ENCODE data around the gene TEC.

The TEC gene

DNA sequence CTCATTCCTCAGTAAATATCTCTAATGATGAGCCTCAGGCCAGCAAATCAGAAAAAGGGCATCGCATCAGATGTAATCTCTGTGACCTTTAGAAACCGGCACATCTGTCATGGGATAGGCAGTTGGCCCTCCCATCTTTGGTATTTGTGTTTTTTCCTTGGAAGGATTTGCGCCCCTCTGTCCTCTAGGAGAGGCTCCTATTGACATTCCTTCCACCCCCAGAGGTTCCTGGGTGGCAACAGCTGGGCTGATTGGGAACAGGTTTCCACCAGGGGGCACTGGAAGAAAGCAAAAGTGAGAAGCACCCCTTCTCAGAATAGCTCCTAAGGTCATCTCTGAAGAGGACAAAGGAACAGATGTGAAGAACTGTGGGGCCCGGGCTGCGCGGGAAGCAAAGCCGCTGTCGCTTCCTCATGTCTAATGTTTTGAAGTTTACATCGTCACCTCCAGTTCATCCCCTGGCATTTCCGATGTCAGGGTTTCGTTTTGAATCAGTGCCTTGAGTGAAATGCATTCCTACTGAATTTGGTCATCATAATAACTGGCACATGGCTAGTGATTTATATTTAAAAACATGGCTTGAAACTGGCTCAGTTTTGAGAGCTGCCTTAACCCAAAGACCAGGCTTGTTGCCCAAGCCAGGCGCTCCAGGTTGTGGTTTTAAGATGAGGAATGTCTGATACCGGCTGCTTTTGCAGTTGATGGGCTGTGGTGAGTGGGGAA lies 141.8 kb downstream of the TEC start:
- TF ChIP-seq, protein P1, sequence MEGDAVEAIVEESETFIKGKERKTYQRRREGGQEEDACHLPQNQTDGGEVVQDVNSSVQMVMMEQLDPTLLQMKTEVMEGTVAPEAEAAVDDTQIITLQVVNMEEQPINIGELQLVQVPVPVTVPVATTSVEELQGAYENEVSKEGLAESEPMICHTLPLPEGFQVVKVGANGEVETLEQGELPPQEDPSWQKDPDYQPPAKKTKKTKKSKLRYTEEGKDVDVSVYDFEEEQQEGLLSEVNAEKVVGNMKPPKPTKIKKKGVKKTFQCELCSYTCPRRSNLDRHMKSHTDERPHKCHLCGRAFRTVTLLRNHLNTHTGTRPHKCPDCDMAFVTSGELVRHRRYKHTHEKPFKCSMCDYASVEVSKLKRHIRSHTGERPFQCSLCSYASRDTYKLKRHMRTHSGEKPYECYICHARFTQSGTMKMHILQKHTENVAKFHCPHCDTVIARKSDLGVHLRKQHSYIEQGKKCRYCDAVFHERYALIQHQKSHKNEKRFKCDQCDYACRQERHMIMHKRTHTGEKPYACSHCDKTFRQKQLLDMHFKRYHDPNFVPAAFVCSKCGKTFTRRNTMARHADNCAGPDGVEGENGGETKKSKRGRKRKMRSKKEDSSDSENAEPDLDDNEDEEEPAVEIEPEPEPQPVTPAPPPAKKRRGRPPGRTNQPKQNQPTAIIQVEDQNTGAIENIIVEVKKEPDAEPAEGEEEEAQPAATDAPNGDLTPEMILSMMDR (IDR thresholded peaks at IDR 0.05; ENCODE audit: low read length, missing control alignments): peak; percentile 62
- H3K4me3 ChIP-seq (replicated peaks; ENCODE audit: low read depth, low read length): peak overlapping the region; percentile 20
- peak; percentile 88 for DNase-seq (ENCODE audit: low read depth)

DNA sequence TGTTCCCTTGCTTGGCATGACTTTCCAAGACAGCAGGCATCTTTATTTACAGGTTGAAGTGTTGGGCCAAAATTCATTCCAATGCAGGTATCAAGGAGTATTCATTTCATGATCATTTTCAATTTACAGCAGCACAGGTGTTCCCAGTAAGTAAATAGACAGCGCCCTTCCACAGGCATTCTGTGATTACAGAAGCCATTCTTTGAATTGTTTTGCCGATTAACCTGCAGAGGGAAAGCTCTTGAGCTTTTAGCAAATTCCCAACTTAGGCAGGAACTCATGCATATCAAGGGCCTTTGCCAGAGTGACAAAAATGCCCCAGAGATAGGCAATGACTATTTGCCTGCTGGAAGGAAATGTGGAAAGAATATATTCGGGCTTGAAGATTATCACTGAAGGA lies 142.4 kb downstream of the TEC start:
- TF ChIP-seq, protein P1 (IDR thresholded peaks at IDR 0.05; ENCODE audit: low read length, missing control alignments): no peak
- H3K4me3 ChIP-seq (replicated peaks; ENCODE audit: low read depth, low read length): no peak overlapping the region

DNA sequence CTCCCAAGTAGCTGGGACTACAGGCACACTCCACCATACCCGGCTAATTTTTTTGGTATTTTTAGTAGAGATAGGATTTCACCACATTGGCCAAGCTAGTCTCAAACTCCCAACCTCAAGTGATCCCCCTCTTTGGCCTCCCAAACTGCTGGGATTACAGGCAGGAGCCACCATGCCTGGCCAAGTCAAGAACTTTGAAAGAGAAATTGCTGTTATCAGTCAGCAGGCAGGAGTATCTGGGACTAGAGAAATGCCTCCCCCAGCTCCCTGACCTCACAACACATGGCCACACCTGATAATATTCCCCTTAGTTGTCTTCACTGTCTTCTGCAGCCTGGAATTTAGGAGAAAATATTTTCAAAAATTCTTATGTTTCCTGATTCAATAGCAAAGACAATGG lies 143.0 kb downstream of the TEC start:
- TF ChIP-seq, protein P1 (IDR thresholded peaks at IDR 0.05; ENCODE audit: low read length, missing control alignments): no peak
- DNase-seq (ENCODE audit: low read depth): no peak
- no peak overlapping the region for H3K4me3 ChIP-seq (replicated peaks; ENCODE audit: low read depth, low read length)

More for the DNA sequence above, 142.4 kb downstream of the TEC start:
- no peak for DNase-seq (ENCODE audit: low read depth)

DNA sequence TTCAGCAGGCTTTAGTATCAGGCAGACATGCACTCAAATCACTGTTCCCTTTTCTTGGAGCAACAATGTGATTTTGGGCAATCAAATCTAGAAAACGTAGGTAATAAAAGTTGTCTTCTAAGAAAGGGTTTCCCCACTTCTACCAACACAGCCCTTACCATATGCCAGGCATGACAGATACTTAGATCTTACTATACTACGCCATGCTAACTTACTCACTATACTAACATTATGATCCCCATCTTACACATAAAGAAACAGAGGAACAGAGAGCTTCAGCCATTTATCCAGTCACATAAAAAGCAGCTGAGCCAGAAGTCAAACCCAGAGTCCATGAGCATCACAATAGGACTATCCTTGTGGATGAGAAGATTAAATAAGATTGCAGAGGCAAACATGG lies 144.8 kb downstream of the TEC start:
- no peak for DNase-seq (ENCODE audit: low read depth)
- no peak overlapping the region for H3K4me3 ChIP-seq (replicated peaks; ENCODE audit: low read depth, low read length)
- TF ChIP-seq, protein P1 (IDR thresholded peaks at IDR 0.05; ENCODE audit: low read length, missing control alignments): no peak

DNA sequence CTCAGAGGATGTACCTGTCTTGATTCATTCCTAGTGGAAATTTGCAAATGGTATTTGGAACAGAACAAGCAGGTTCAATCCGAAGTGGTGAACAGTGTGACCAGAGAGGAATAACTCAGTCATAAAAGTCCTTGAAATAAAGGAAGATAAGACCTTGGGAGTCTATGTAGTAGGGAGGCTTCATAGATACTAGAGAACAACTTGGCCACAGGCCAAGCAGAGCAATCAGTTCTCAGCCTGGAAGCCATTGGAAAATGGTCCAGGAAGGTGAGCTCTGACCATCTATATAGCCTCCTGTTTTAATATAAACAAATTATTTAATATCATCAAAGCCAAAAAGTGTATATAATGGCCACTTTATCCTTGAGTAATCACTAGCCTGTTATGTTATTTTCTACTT lies 146.9 kb downstream of the TEC start:
- no peak for DNase-seq (ENCODE audit: low read depth)
- H3K4me3 ChIP-seq (replicated peaks; ENCODE audit: low read depth, low read length): no peak overlapping the region
- TF ChIP-seq, protein P1 (IDR thresholded peaks at IDR 0.05; ENCODE audit: low read length, missing control alignments): no peak

DNA sequence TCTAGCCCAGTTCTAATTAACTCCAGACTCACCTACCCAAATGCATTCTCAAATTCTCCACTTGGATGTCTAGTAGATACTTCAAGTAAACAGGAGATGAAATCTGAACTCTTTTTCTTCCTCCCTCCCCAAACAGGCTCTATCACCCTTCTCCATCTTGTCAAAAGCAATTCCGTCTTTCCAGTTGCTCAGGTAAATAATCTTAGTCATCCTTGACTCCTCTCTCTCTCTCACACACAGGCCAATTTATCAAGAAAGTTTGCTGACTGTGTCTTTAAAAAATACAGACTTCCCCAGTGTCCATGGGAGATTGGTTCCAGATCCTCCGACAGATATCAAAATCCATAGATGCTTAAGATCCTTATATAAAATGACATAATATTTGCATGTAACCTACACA lies 148.5 kb downstream of the TEC start:
- no peak for DNase-seq (ENCODE audit: low read depth)

More for the DNA sequence above, 148.5 kb downstream of the TEC start:
- TF ChIP-seq, protein P1 (IDR thresholded peaks at IDR 0.05; ENCODE audit: low read length, missing control alignments): no peak
- no peak overlapping the region for H3K4me3 ChIP-seq (replicated peaks; ENCODE audit: low read depth, low read length)
